Loucy (cell line): ENCODE results near the gene FGF7.
"Not testable (repeated sequence)": the region's sequence is repeated elsewhere in the genome, so short reads cannot be mapped to it uniquely, and the experiment has no call there.

Experiments
- H2AFZ ChIP-seq: fragments of 200-600 bp; sonication (generic); 2 replicates; pipeline ENCODE4 v1.6.0; 2016; ENCODE audit warnings: antibody characterized with exemption, mild to moderate bottlenecking, low read length, moderate library complexity
- H3F3A ChIP-seq: fragments of 200-600 bp; 2 replicates; pipeline ENCODE4 v1.6.0; 2016; ENCODE audit warnings: antibody characterized with exemption, low read depth, mild to moderate bottlenecking
- H3K27me3 ChIP-seq: fragments of 200-600 bp; sonication (generic); 2 replicates; pipeline ENCODE4 v1.6.1; 2014; ENCODE audit warnings: low read length, mild to moderate bottlenecking; ENCODE audit not compliant: insufficient read depth, poor library complexity, severe bottlenecking
- H3K36me3 ChIP-seq: fragments of 200-600 bp; sonication (generic); 2 replicates; pipeline ENCODE4 v1.6.1; 2016; ENCODE audit warnings: low read length; ENCODE audit not compliant: insufficient read depth
- H3K4me1 ChIP-seq: fragments of 200-600 bp; sonication (generic); 2 replicates; pipeline ENCODE4 v1.5.1; 2014; ENCODE audit warnings: low read length, mild to moderate bottlenecking; ENCODE audit not compliant: insufficient read depth, poor library complexity, severe bottlenecking
- H3K4me2 ChIP-seq: fragments of 200-600 bp; sonication (generic); 2 replicates; pipeline ENCODE4 v1.6.0; 2014; ENCODE audit warnings: antibody characterized with exemption, low read length, low read depth, mild to moderate bottlenecking; ENCODE audit not compliant: poor library complexity, severe bottlenecking
- H3K4me3 ChIP-seq: fragments of 200-600 bp; sonication (generic); 2 replicates; pipeline ENCODE4 v1.5.1; 2014; ENCODE audit warnings: low read length, mild to moderate bottlenecking, mixed read lengths; ENCODE audit not compliant: poor library complexity, severe bottlenecking
- H3K79me2 ChIP-seq: fragments of 200-600 bp; sonication (generic); 2 replicates; pipeline ENCODE4 v1.6.1; 2014; ENCODE audit warnings: low read length; ENCODE audit not compliant: insufficient read depth
- H3K9ac ChIP-seq: fragments of 200-600 bp; sonication (generic); 2 replicates; pipeline ENCODE4 v1.6.0; 2014; ENCODE audit warnings: mild to moderate bottlenecking, low read depth, low read length, moderate library complexity; ENCODE audit not compliant: poor library complexity, severe bottlenecking
- H3K9me2 ChIP-seq: fragments of 200-600 bp; sonication (generic); replicated peaks from 2 replicates; pipeline ENCODE4 v1.6.1; 2016; ENCODE audit warnings: low read depth, low read length, mixed read lengths
- H3K9me3 ChIP-seq: fragments of 200-600 bp; sonication (generic); 2 replicates; pipeline ENCODE4 v1.6.1; 2014; ENCODE audit warnings: mild to moderate bottlenecking, antibody characterized with exemption, low read length, low read depth; ENCODE audit not compliant: insufficient read depth
- H4K20me1 ChIP-seq: fragments of 200-600 bp; sonication (generic); 2 replicates; pipeline ENCODE4 v1.6.0; 2014; ENCODE audit warnings: antibody characterized with exemption, low read length, mild to moderate bottlenecking; ENCODE audit not compliant: insufficient read depth, poor library complexity, severe bottlenecking
- CTCF ChIP-seq: fragments of 200-600 bp; sonication (generic); conservative IDR thresholded peaks from 2 replicates; pipeline ENCODE4 v1.5.1; 2014; ENCODE audit warnings: mild to moderate bottlenecking, antibody characterized with exemption, low read length
- EZH2phosphoT487 ChIP-seq: fragments of 200-600 bp; IDR thresholded peaks from 2 replicates; pipeline ENCODE4 v1.6.1; 2018; ENCODE audit warnings: antibody characterized with exemption, mild to moderate bottlenecking, moderate library complexity, borderline replicate concordance

FGF7 gene

GRCh38 chr15:49473031-49473430, 50.0 kb downstream of the FGF7 start:
- TF ChIP-seq CTCF (no peak), EZH2phosphoT487 (no peak)
- no peak overlapping the region for H3K4me3 ChIP-seq
- no peaks in the 10 kb centered on the region for H3K36me3 ChIP-seq
- H3K79me2 ChIP-seq: no peaks in the 10 kb centered on the region
- no peak overlapping the region for H3K9ac ChIP-seq
- H4K20me1 ChIP-seq: no peaks in the 10 kb centered on the region
- H3K4me2 ChIP-seq: no peak overlapping the region
- no peak overlapping the region for H2AFZ ChIP-seq
- H3K9me2 ChIP-seq: no peaks in the 10 kb centered on the region
- no peaks in the 10 kb centered on the region for H3K4me1 ChIP-seq
- no peaks in the 10 kb centered on the region for H3F3A ChIP-seq
- H3K9me3 ChIP-seq: no peaks in the 10 kb centered on the region
- no peaks in the 10 kb centered on the region for H3K27me3 ChIP-seq

- not testable (repeated sequence) for H4K20me1 ChIP-seq, H2AFZ ChIP-seq, H3K4me2 ChIP-seq, H3K79me2 ChIP-seq, H3K9me3 ChIP-seq, H3K36me3 ChIP-seq, H3F3A ChIP-seq, H3K4me3 ChIP-seq, H3K9me2 ChIP-seq, H3K4me1 ChIP-seq, H3K27me3 ChIP-seq, H3K9ac ChIP-seq
Measured at GRCh38 chr15:49478021-49478420, 55.0 kb downstream of the FGF7 start.

GRCh38 chr15:49478982-49479381, 55.9 kb downstream of the FGF7 start:
- not testable (repeated sequence) for H4K20me1 ChIP-seq, H3K9me2 ChIP-seq, H3K4me2 ChIP-seq, H3K9me3 ChIP-seq, H3K79me2 ChIP-seq, H3K4me1 ChIP-seq, H3K9ac ChIP-seq, H3K4me3 ChIP-seq, H3K27me3 ChIP-seq, H3K36me3 ChIP-seq, H3F3A ChIP-seq, H2AFZ ChIP-seq

- not testable (repeated sequence) for H4K20me1 ChIP-seq, H3K9ac ChIP-seq, H3K36me3 ChIP-seq, H3F3A ChIP-seq, H2AFZ ChIP-seq, H3K4me3 ChIP-seq, H3K9me3 ChIP-seq, H3K4me1 ChIP-seq, H3K27me3 ChIP-seq, H3K9me2 ChIP-seq, H3K79me2 ChIP-seq, H3K4me2 ChIP-seq
Measured at GRCh38 chr15:49485401-49485800, 62.4 kb downstream of the FGF7 start.

- no peaks in the 10 kb centered on the region for H3K4me1 ChIP-seq
- H2AFZ ChIP-seq: no peak overlapping the region
- no peak overlapping the region for H3K4me3 ChIP-seq
- no peaks in the 10 kb centered on the region for H3K36me3 ChIP-seq
- no peak overlapping the region for H3K4me2 ChIP-seq
- H3K9me3 ChIP-seq: no peaks in the 10 kb centered on the region
- no peaks in the 10 kb centered on the region for H4K20me1 ChIP-seq
- H3F3A ChIP-seq: no peaks in the 10 kb centered on the region
- H3K79me2 ChIP-seq: no peaks in the 10 kb centered on the region
- no peak overlapping the region for H3K9ac ChIP-seq
- H3K9me2 ChIP-seq: no peaks in the 10 kb centered on the region
- H3K27me3 ChIP-seq: no peaks in the 10 kb centered on the region
- TF ChIP-seq EZH2phosphoT487 (no peak), CTCF (no peak)
Measured at GRCh38 chr15:49490966-49491365, 67.9 kb downstream of the FGF7 start.
